GM12892 (cell line): Measurements from ENCODE around the gene KIF7.

Experiments used
- POLR2A ChIP-seq: IDR thresholded peaks from 2 replicates; pipeline ENCODE4 v1.6.1; 2011; ENCODE audit warnings: low read depth, low read length, control low read depth
- POLR2AphosphoS5 ChIP-seq: IDR thresholded peaks from 2 replicates; pipeline ENCODE4 v1.6.1; 2011; ENCODE audit warnings: low read depth, low read length, control low read depth

DNA sequence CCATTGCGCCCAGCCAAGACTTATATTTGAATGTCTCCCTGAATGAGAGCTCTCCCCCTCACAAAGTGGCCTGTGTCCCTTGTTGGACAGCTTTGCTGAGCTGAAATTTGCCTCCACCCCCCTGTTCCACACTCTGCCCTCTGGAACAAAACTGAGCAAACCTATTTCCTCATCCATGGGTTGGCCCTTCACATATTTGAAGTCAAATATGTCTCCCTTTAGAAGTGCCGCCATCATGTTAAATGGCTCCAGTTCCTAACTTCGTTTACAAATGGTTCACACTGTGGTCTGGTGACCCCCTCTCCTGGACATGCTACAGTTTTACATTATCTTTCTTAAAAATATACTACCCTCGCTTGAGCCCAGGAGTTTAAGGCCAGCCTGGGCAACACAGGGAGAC, 19.3 kb upstream of the KIF7 start:
- no peak for TF ChIP-seq POLR2A
- TF ChIP-seq POLR2AphosphoS5: no peak
